Endothelial cell of hepatic sinusoid (primary cell): ENCODE results near the gene ITGB3.

Source experiments
- in situ Hi-C: cut with HindIII; loops from 2 replicates; pipeline ENCODE4 v1.10.0; 2017; ENCODE audit warnings: low sequenced_read_pairs

Gene ITGB3

GRCh38 chr17:47324224-47325020, 70.8 kb downstream of the ITGB3 start:
- in situ Hi-C loops: no loop called here

- in situ Hi-C loops: no loop called here
These were observed 71.5 kb downstream of the ITGB3 start for GRCh38 chr17:47325176-47325575.

- in situ Hi-C loops: no loop called here
These were observed 76.9 kb downstream of the ITGB3 start for GRCh38 chr17:47330548-47330947.

- in situ Hi-C loops: no loop called here
These were observed 78.7 kb downstream of the ITGB3 start for GRCh38 chr17:47332287-47332686.

- in situ Hi-C loops: no loop called here
These were observed 81.7 kb downstream of the ITGB3 start for GRCh38 chr17:47335101-47335936.

- in situ Hi-C loops: no loop called here
These were observed 84.4 kb downstream of the ITGB3 start for GRCh38 chr17:47338026-47338425.

- in situ Hi-C loops: no loop called here
These were observed 99.2 kb downstream of the ITGB3 start for GRCh38 chr17:47352848-47353247.

- in situ Hi-C loops: no loop called here
These were observed 105.0 kb downstream of the ITGB3 start for GRCh38 chr17:47358652-47359051.
